ENCODE data around the gene FLNB. TPM values are rescaled to one million over a fixed set of nuclear protein-coding genes. Genes with fewer than 3 reads are reported as not detected.
A peak's percentile ranks its signal among the peaks of the same experiment; 100 is the strongest.

The FLNB gene
- total and polyA plus RNA-seq, 2 of the 13 experiments (the other 11 are each of a cell fraction or from before 2014, with no cell fraction given), result 106 to 130 TPM

DNA sequence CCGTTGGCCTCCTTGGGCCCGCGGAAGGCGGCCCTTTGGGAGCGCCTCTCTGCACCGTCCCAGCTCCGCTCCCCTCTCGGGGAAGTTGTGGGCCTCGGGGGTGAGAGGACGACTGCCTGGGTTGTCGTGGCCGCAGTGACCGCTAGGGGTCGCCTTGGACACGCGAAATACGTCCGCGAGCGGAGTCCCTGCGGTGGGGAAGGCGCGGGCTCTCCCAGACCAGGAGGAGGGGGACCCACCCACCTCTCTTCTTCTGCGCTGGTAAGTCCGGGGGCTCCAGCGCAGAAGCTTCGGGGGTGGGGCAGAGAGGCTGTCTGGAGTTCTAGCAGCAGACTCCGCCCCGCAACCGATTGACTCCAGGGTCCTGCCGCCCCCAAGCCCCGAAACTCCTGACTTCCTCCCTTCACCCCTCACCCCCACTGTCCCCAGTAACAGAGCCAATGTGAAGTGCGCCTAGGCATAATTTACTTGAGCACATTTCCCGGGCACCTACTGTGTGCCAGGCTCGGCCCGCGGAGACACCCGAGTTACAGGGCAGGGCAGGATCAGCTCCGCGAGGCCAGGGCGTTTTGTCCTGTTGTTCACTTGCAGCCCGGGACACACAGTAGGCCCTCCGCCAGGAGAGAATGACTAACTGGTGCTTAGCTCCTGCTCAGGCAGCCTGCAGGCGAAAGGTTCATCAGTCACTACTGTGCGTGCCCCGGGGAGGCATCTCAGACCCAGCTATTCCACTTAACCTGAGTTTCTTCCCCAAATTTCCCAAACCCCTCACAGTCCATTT lies 169.7 kb downstream of the FLNB start (continued):
- TF ChIP-seq SRSF9 (IDR thresholded peaks at IDR 0.05; ENCODE audit: borderline replicate concordance, insufficient read depth, low read depth, low read length, poor library complexity, severe bottlenecking) (no peak), ZBTB34 (CRISPR knock-in tag; IDR thresholded peaks at IDR 0.05) (no peak), ZNF264 (CRISPR knock-in tag; IDR thresholded peaks at IDR 0.05) (no peak), SMAD3 (CRISPR knock-in tag; IDR thresholded peaks at IDR 0.05) (no peak), ZFX (CRISPR knock-in tag; IDR thresholded peaks at IDR 0.05; ENCODE audit: low read depth) (peak; percentile 75), ZNF414 (CRISPR knock-in tag; IDR thresholded peaks at IDR 0.05) (no peak), MAFG (CRISPR knock-in tag; IDR thresholded peaks at IDR 0.05) (no peak), REXO4 (CRISPR knock-in tag; IDR thresholded peaks at IDR 0.05; ENCODE audit: borderline replicate concordance) (no peak), ZNF841 (CRISPR knock-in tag; IDR thresholded peaks at IDR 0.05; ENCODE audit: borderline replicate concordance) (no peak), ZNF703 (CRISPR knock-in tag; IDR thresholded peaks at IDR 0.05; ENCODE audit: borderline replicate concordance) (no peak), ZNF17 (CRISPR knock-in tag; IDR thresholded peaks at IDR 0.05) (no peak), ZFAT (CRISPR knock-in tag; conservative IDR thresholded peaks at IDR 0.05) (no peak), ZNF704 (CRISPR knock-in tag; IDR thresholded peaks at IDR 0.05; ENCODE audit: borderline replicate concordance) (no peak), ZNF674 (CRISPR knock-in tag; IDR thresholded peaks at IDR 0.05; ENCODE audit: low read depth) (no peak), ZNF253 (CRISPR knock-in tag; IDR thresholded peaks at IDR 0.05; ENCODE audit: borderline replicate concordance) (no peak), ZNF563 (CRISPR knock-in tag; IDR thresholded peaks at IDR 0.05) (no peak), ZNF879 (CRISPR knock-in tag; IDR thresholded peaks at IDR 0.05) (no peak), DBP (CRISPR knock-in tag; IDR thresholded peaks at IDR 0.05; ENCODE audit: not compliant biosample characterization) (no peak), ZNF598 (CRISPR knock-in tag; IDR thresholded peaks at IDR 0.05; ENCODE audit: borderline replicate concordance) (no peak), FLYWCH1 (CRISPR knock-in tag; IDR thresholded peaks at IDR 0.05) (no peak), ZSCAN12 (CRISPR knock-in tag; IDR thresholded peaks at IDR 0.05) (no peak)
- TF ChIP-seq, protein P1, sequence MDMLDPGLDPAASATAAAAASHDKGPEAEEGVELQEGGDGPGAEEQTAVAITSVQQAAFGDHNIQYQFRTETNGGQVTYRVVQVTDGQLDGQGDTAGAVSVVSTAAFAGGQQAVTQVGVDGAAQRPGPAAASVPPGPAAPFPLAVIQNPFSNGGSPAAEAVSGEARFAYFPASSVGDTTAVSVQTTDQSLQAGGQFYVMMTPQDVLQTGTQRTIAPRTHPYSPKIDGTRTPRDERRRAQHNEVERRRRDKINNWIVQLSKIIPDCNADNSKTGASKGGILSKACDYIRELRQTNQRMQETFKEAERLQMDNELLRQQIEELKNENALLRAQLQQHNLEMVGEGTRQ (IDR thresholded peaks at IDR 0.05; ENCODE audit: low read depth, low read length), result no peak
- TF ChIP-seq, protein P1 (CRISPR knock-in tag; IDR thresholded peaks at IDR 0.05; ENCODE audit: borderline replicate concordance), result no peak
